ENCODE measurements around the gene ADORA1. TPM values are rescaled to one million over a fixed set of nuclear protein-coding genes. Genes with fewer than 3 reads are reported as not detected.

ADORA1 gene
- total and polyA plus RNA-seq, 10 of the 15 experiments (the other 5 are each of a cell fraction or from before 2014, with no cell fraction given): not detected

GRCh38 chr1:203200916-203201315 is 73.4 kb downstream of the ADORA1 start:
- RAD21 ChIA-PET (ENCODE audit: unreplicated experiment): interaction anchor here (0.7 kb wide), 1 partner anchor 1652 kb away, joined by 3 read pairs; no protein-coding TSS in a partner anchor
- Histone ChIP-seq H4K20me1 (ENCODE audit: control insufficient read depth, insufficient read depth) (no peaks in the 10 kb centered on the region; the same call in 1 of the 2 replicates), H3K27ac (ENCODE audit: control insufficient read depth, insufficient read depth) (no peak overlapping the region), H3K9ac (ENCODE audit: control insufficient read depth, insufficient read depth, low read length) (no peak overlapping the region), H3K4me1 (ENCODE audit: control insufficient read depth, insufficient read depth, low read length) (no peaks in the 10 kb centered on the region), H3K79me2 (ENCODE audit: control insufficient read depth, insufficient read depth, low read length) (no peaks in the 10 kb centered on the region), H3K36me3 (ENCODE audit: control insufficient read depth in 2 of 2, insufficient read depth in 2 of 2, low read length in 1 of 2) (no peaks in the 10 kb centered on the region), H2AFZ (ENCODE audit: control insufficient read depth, low read depth, low read length) (no peak overlapping the region), H3K4me3 (no peak overlapping the region), H3K9me3 (replicated peaks; ENCODE audit: control insufficient read depth, insufficient read depth, low read length) (no peaks in the 10 kb centered on the region), H3K27me3 (replicated peaks in 1 of 2; ENCODE audit: control insufficient read depth in 2 of 2, insufficient read depth in 2 of 2, low read length in 1 of 2) (peaks cover 0 to 5% of the 10 kb centered on the region in 2 experiments; a peak in 3 of 4 replicates), H3K4me2 (ENCODE audit: control insufficient read depth, insufficient read depth) (no peak overlapping the region)
- CTCF ChIA-PET: interaction anchor here (1.0 to 1.9 kb wide), 4 partner anchors 13 to 83 kb away, joined by 4 to 13 read pairs (median 4); no protein-coding TSS in a partner anchor
- intact Hi-C loops (cut with micrococcal nuclease; ENCODE audit: unreplicated experiment) (no loop called here), in situ Hi-C loops (cut with MboI) (no loop called here)
- SMC1A ChIA-PET (ENCODE audit: uncharacterized antibody, unreplicated experiment): interaction anchor here (1.0 to 1.6 kb wide), 2 partner anchors 9 to 11 kb away, joined by 3 to 4 read pairs; no protein-coding TSS in a partner anchor
- no TSS peak for BruUV-seq (replicated peaks)
- no peak for ATAC-seq
- POLR2A ChIA-PET: no interaction called here
- FAIRE-seq: no peak
- no peak for DNase-seq (ENCODE audit: low read depth, low spot score)
- WGBS (ENCODE audit: insufficient coverage, insufficient replicate concordance, low lambda C conversion rate, missing lambda C conversion rate): 0% methylated on average over 1 of the region's 1 CpG
- TF ChIP-seq ZNF217 (IDR thresholded peaks at IDR 0.05) (no peak), CREM (IDR thresholded peaks at IDR 0.05; ENCODE audit: low read depth) (no peak), EED (IDR thresholded peaks at IDR 0.05; ENCODE audit: low read depth) (no peak), PRDM15 (CRISPR knock-in tag; IDR thresholded peaks at IDR 0.05) (no peak), ESRRA (IDR thresholded peaks at IDR 0.05; ENCODE audit: low read length) (no peak), MEF2A (IDR thresholded peaks at IDR 0.05; ENCODE audit: insufficient read depth, low read depth, low read length) (no peak), ZSCAN29 (IDR thresholded peaks at IDR 0.05) (no peak), POLR2A (IDR thresholded peaks at IDR 0.05; ENCODE audit: low read depth, low read length) (no peak), CEBPZ (IDR thresholded peaks at IDR 0.05; ENCODE audit: low read depth, low read length) (no peak), CBX3 (IDR thresholded peaks at IDR 0.05; ENCODE audit: borderline replicate concordance, low read depth) (no peak), REST (IDR thresholded peaks at IDR 0.05; ENCODE audit: low read depth, low read length) (no peak), YBX1 (IDR thresholded peaks at IDR 0.05) (no peak), SUZ12 (IDR thresholded peaks at IDR 0.05; ENCODE audit: unreplicated experiment) (no peak), USF1 (IDR thresholded peaks at IDR 0.05; ENCODE audit: borderline replicate concordance, extremely low read length, insufficient read depth, low read depth, low read length) (no peak)

Data from GM12878 (cell line).